Activated naive CD8-positive, alpha-beta T cell treated with anti-CD3 and anti-CD28 coated beads, Interleukin-2, amount 50 U/mL, for 16 hours (primary cell): ENCODE results near the gene B3GNT8.
"Not testable (repeated sequence)": the region's sequence is repeated elsewhere in the genome, so short reads cannot be mapped to it uniquely, and the experiment has no call there.

Experiments
- DNase-seq: peaks from one replicate; pipeline ENCODE4 v3.0.0-alpha.2; 2020; ENCODE audit warnings: low read depth, low spot score

Gene B3GNT8

GRCh38 chr19:41436674-41436951, 9.4 kb upstream of the B3GNT8 start:
- no peak for DNase-seq

- DNase-seq, result no peak
Measured at GRCh38 chr19:41435936-41436673, 8.9 kb upstream of the B3GNT8 start.

- not testable (repeated sequence) for DNase-seq
Measured at GRCh38 chr19:41435376-41435775, 8.2 kb upstream of the B3GNT8 start.

DNA sequence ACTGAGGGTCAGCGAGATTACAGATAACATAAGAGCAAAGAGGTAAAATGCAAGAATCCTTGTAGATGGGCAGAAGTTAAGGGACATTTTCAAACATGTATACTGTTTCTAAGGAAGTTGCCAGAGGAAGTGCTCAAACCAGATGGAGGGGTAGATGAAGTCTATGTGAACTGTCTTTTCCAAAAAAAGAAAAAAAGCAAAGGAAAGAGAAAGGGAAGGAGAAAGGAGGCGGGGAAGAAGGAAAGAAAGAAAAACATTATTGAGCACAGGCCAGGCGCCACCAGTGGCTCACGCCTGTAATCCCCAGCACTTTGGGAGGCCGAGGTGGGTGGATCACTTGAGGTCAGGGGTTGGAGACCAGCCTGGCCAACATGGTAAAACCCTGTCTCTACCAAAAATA, 7.3 kb upstream of the B3GNT8 start:
- DNase-seq, result no peak

GRCh38 chr19:41433171-41433570, 6.0 kb upstream of the B3GNT8 start:
- no peak for DNase-seq

- DNase-seq, result no peak
Measured at GRCh38 chr19:41431426-41432386, 4.5 kb upstream of the B3GNT8 start.

DNA sequence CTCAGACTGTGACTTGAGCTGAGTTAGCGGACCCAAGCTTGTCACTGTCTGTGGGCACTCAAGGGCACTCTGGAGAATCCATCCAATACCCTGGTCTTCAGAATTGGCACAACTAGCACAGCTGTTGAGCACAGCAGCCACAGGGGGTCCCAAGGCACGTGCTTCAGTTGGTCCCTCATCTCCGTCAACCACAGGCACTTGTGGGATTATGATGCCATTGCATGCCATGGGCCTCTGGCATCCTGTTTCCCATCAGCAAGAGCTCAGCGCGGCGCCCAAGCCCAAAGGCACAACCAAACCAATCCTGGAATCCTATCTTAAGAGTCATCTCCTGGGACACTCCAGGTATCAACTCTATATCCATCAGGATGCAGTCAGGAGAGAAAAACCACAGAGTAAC, 3.7 kb upstream of the B3GNT8 start:
- DNase-seq, result no peak

- DNase-seq, result no peak
Measured at GRCh38 chr19:41428481-41428859, 1.3 kb upstream of the B3GNT8 start.

DNA sequence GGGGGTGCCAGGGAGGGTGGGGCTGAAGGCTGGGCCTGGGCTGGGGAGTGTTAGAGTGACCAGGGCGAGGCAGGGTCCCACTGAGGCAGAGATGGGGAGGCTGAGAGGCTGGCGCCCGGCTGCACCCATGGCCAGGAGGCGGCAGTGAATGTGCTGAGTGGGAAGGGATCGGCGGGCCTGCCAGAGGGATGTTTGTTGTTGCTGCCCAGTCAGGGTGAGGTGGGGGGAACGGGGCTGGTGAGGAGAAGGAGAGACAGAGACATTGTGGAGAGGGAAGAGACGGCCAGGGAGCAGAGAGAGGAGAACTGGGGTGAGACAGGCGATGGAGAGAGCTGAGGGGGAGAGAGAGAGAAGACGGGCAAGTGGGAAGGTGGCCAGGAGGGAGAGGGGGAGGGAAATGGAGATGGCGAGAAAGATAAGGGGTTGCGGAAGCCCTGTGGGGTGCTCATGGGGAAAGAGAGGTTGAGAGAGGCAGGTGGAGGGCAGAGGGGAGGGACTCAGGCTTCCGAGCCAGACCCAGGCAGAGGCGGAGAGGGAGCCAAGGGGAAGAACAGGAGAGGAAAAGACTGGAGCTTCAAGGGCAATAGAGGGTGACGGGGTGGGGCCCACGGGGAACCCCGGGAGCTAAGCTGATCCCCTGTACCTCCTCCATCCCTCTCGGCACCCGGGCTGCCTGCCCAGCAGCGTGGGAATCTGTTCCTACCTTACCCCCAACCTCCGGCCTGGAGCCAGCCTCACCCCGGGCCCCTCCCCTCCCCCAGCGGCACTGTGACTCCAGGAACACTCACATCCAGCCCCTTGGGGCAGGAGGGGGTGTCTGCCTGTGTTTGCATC, 690 bp upstream of the B3GNT8 start:
- DNase-seq, result no peak

DNA sequence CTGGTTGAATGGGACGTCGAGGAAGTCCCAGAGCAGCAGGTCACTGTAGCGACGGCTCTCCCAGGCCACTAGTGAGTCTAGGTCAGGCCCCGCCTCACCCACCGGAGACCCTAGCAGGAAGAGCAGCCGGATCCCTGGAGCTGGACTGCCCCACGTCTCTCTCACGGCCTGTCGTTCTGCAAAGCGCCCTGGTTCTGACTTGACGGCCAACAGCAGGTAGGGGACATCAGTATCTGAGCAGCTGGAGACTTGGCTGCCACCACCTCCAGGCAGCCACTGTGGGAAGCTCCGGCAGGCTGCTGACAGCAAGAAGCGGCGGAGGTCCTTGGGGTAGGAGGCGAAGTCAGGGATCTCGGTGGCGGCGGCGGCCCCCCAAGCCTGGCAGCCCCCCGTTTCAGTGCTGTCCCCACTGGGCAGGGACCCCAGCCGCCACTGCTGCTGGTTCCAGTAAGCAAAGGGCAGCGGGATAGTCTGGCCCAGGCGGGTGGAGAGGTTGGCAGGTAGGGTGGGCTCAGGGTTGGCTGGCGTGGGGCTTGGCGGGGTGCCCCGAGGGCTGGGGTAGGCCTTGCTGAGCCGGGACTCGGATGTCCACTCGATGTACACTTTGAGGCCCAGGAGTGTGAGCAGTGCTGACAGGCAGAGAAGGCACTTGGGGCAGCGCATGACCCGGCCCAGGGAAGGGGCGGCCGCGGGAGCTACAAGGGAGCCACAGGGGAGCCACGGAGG, 895 bp downstream of the B3GNT8 start:
- DNase-seq, result no peak

DNA sequence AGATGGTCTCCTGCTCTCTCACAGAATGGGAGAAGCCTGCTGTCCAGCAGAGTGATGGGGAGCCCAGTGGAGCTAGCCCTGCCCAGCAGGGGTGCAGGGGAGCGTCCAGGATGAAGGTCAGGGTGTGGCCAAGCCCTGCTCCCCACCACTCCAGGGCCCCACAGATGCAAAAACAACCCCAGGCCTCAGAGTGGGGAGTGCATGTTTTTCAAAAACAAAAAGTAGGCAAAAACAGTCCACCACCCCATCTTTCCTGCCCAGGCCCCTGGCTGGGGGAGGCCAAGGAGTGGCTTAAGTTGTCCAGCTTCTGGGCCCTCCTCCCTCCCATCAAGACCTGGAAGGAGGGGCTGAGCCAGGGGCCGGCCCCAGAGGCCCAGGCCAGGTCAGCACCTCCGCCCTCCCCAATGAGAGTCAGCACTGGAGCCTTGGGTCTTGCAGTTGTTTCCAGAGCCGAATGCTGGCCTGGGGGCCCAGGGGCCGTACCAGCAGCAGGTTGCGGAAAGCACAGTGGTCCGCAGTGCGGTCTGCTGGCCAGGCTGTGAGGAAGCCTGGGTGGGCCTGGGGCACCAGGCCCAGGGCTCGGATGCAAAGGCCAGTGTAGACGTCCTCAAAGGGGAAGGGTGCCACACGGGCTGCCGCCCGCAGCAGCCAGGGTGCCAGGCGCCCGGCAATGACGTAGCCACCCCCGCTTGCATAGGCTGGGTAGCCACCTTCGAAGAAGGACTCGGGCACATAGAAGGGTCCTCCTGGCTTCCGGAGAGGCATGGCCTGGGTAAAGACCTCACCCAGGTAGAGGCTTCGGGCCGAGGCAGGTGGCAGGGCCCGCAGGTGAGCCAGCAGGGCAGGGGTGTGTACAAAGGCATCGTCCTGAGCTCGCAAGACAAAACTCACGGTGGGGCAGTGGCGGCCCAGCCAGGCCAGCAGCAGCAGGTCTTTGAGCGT, 1.7 kb downstream of the B3GNT8 start:
- DNase-seq, result no peak

GRCh38 chr19:41424335-41425173, 2.6 kb downstream of the B3GNT8 start:
- DNase-seq, result no peak

DNA sequence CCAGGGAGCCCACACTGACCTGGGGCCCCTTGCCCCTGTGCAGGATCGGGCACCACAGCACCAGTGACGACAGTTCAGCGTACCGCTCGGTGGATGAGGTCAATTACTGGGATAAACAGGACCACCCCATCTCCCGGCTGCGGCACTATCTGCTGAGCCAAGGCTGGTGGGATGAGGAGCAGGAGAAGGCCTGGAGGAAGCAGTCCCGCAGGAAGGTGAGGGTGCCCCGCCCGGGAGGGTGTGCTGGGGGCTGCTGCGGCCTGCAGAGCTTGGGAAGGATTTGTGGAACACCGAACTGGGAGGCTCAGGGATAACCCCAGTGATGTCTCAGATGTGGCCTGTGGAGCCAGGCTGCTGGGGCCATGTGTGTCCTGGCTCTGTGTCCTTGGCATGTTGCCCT, 4.2 kb downstream of the B3GNT8 start:
- no peak for DNase-seq

DNA sequence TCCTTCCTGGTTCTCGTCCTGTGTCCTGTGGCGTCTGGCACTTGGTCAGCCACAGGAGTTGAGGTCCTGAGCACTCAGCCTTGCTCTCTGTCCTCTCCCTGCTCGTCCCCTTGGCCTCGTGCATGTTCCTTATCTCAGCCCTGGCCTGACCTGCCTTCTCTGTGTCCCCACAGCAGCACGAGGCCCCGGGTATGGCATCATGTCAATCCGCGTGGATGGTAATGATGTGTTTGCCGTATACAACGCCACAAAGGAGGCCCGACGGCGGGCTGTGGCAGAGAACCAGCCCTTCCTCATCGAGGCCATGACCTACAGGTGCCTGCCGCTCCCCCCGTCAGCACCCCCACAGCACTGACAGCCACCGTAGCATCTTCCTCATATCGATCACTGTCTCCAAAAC, 4.7 kb downstream of the B3GNT8 start:
- DNase-seq, result no peak

DNA sequence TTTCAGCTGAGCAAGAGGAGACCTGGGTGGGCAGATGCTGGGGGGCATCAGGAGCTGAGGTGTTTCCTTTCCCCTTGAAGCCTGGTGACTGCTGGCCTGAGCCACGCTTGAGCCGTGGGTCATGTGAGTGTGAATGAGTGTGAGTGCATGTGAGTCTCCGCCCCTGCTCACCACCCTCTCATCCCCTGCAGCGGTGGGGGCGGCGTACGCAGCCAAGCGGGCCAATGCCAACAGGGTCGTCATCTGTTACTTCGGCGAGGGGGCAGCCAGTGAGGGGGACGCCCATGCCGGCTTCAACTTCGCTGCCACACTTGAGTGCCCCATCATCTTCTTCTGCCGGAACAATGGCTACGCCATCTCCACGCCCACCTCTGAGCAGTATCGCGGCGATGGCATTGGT, 5.2 kb downstream of the B3GNT8 start:
- no peak for DNase-seq

GRCh38 chr19:41421314-41421713, 5.9 kb downstream of the B3GNT8 start:
- DNase-seq, result no peak

DNA sequence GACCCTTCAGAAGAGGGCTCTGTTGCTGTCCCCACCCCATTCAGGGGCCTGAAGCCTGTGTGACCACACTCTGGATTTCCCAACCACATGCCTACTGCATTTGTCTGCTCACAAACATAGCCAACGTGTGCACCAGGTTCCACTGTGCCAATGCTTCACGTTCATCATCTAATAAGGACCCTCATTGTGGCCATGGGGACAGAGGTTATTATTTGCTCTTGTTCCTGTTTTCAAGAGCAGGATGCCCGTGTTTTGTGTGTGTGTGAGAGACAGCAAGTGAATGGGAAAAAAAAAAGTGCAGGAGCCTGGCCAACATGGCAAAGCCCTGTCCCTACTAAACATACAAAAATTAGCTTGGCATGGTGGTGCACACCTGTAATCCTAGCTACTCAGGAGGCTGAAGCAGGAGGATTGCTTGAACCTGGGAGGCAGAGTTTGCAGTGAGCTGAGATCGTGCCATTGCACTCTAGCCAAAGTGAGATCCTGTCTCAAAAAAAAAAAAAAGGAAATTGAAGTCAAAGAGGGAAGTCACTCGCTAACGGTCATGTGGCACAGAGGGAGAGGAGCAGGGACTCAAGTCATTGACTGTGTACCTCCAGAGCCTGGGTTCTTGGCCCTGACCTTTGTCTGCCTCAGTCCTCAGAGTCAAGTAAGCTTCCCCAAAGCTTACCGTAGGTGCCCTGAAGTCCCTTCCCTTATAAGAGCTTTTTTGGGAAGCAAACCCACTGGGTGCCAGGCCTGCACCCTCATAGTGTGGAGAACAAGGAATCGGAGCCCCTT, 6.9 kb downstream of the B3GNT8 start:
- DNase-seq, result no peak

GRCh38 chr19:41416194-41416674, 10.9 kb downstream of the B3GNT8 start:
- DNase-seq, result no peak

GRCh38 chr19:41415154-41415571, 12.0 kb downstream of the B3GNT8 start:
- no peak for DNase-seq
